B cell (primary cell): ENCODE measurements around the gene PNLIPRP2. TPM values are rescaled to one million over a fixed set of nuclear protein-coding genes. Genes with fewer than 3 reads are reported as not detected.

Experiments used
- ATAC-seq: fragments of 200-7000 bp; cut with Tn5 transposase; one replicate; pipeline ENCODE4 v1.10.0; 2021; ENCODE audit warnings: low read depth, mild to moderate bottlenecking, moderate number of reproducible peaks, moderate library complexity
- CTCF ChIA-PET: fragments of 350-600 bp; sonication (Branson Sonifier 250); formaldehyde crosslinking; loops from one replicate; lab custom pipeline; 2021; ENCODE audit warnings: antibody characterized with exemption, inconsistent platforms; lab: Charles Lee
- POLR2A ChIA-PET: fragments of 350-600 bp; sonication (Branson Sonifier 250); formaldehyde crosslinking; loops from one replicate; lab custom pipeline; 2021; ENCODE audit warnings: antibody characterized with exemption; lab: Charles Lee
- DNase-seq: peaks from one replicate; pipeline ENCODE4 v3.0.0; 2013
- H2AFZ ChIP-seq: 2 replicates; pipeline ENCODE4 v1.6.1; 2012; ENCODE audit warnings: mild to moderate bottlenecking, low read depth, low read length; ENCODE audit not compliant: insufficient read depth, poor library complexity, severe bottlenecking
- H3K27ac ChIP-seq, 2 donors: 1 replicate in 1 of 2; 2 replicates in 1 of 2; pipeline ENCODE4 v1.5.1; 2012 to 2013; ENCODE audit warnings: low read length in 2 of 2, mild to moderate bottlenecking in 2 of 2, moderate library complexity in 1 of 2
- H3K27me3 ChIP-seq, 4 experiments: fragments of 200-600 bp in 1 of 4; sonication (generic) in 1 of 4; replicated peaks in 1 of 4; 1 replicate in 2 of 4; 2 replicates in 2 of 4; pipeline versions ENCODE4 v1.6.1 to v1.7.0; 2013 to 2016; ENCODE audit warnings: low read length in 3 of 4, mild to moderate bottlenecking in 2 of 4, mixed read lengths in 1 of 4, moderate library complexity in 1 of 4; ENCODE audit not compliant: insufficient read depth in 4 of 4, control insufficient read depth in 3 of 4; ENCODE audit errors: control extremely low read depth in 1 of 4
- H3K36me3 ChIP-seq, 2 experiments: replicated peaks in 1 of 2; 1 replicate in 1 of 2; 2 replicates in 1 of 2; pipeline versions ENCODE4 v1.6.1 to v1.7.1; 2013; ENCODE audit warnings: low read length in 1 of 2; ENCODE audit not compliant: insufficient read depth in 2 of 2, control insufficient read depth in 1 of 2; ENCODE audit errors: control extremely low read depth in 1 of 2, extremely low read depth in 1 of 2
- H3K4me1 ChIP-seq, 2 donors: fragments of 200-600 bp in 1 of 2; sonication (generic) in 1 of 2; 1 replicate in 1 of 2; 2 replicates in 1 of 2; pipeline versions ENCODE4 v1.5.1 to v1.6.1; 2013 to 2017; ENCODE audit warnings: low read length in 2 of 2; ENCODE audit not compliant: control insufficient read depth in 2 of 2, insufficient read depth in 2 of 2
- H3K4me2 ChIP-seq: replicated peaks from 2 replicates; pipeline ENCODE3; 2012; ENCODE audit warnings: mild to moderate bottlenecking, low read depth, low read length; ENCODE audit not compliant: poor library complexity, severe bottlenecking
- H3K4me3 ChIP-seq, 5 experiments: fragments of 200-600 bp in 1 of 5; sonication (generic) in 1 of 5; 1 replicate in 3 of 5; 2 replicates in 2 of 5; pipeline versions ENCODE4 v1.5.1 to v1.7.0; 2011 to 2016; ENCODE audit warnings: low read length in 4 of 5, mild to moderate bottlenecking in 4 of 5, low read depth in 2 of 5, control low read depth in 1 of 5, moderate library complexity in 1 of 5; ENCODE audit not compliant: insufficient read depth in 1 of 5; ENCODE audit errors: control extremely low read depth in 1 of 5, extremely low read depth in 1 of 5
- H3K79me2 ChIP-seq: fragments of 200-600 bp; sonication (generic); one replicate; pipeline ENCODE4 v1.6.0; 2016; ENCODE audit warnings: low read length; ENCODE audit not compliant: control insufficient read depth, insufficient read depth
- H3K9ac ChIP-seq: fragments of 200-600 bp; sonication (generic); 2 replicates; pipeline ENCODE4 v1.6.1; 2017; ENCODE audit warnings: mild to moderate bottlenecking, low read length, moderate library complexity
- H3K9me3 ChIP-seq, 3 donors: one replicate each; pipeline versions ENCODE4 v1.6.1 to v1.7.1; 2013; ENCODE audit warnings: low read length in 2 of 3; ENCODE audit not compliant: control insufficient read depth in 2 of 3, insufficient read depth in 1 of 3; ENCODE audit errors: control extremely low read depth in 1 of 3
- H4K20me1 ChIP-seq: 2 replicates; pipeline ENCODE4 v1.6.0; 2012; ENCODE audit warnings: mild to moderate bottlenecking, low read length; ENCODE audit not compliant: insufficient read depth, control insufficient read depth, poor library complexity, severe bottlenecking
- H3K27ac Mint-ChIP-seq: one replicate; pipeline ENCODE4 v1.8.0; 2021; ENCODE audit warnings: mixed read lengths
- H3K27me3 Mint-ChIP-seq: one replicate; pipeline ENCODE4 v1.8.0; 2021; ENCODE audit warnings: mixed read lengths
- H3K4me1 Mint-ChIP-seq: one replicate; pipeline ENCODE4 v1.8.0; 2021; ENCODE audit warnings: mixed read lengths
- H3K4me3 Mint-ChIP-seq: one replicate; pipeline ENCODE4 v1.8.0; 2021; ENCODE audit warnings: mixed read lengths
- H3K9me3 Mint-ChIP-seq: one replicate; pipeline ENCODE4 v1.8.0; 2022; ENCODE audit warnings: mixed read lengths; ENCODE audit not compliant: insufficient read depth
- CTCF ChIP-seq: fragments of 200-600 bp; IDR thresholded peaks from one replicate; pipeline ENCODE4 v1.8.0; 2022; ENCODE audit warnings: antibody characterized with exemption, mild to moderate bottlenecking
- EZH2 ChIP-seq: IDR thresholded peaks from 2 replicates; pipeline ENCODE4 v1.6.1; 2012; ENCODE audit warnings: borderline replicate concordance, low read depth, mild to moderate bottlenecking, moderate library complexity, low read length; ENCODE audit not compliant: insufficient read depth, poor library complexity, severe bottlenecking
- WGBS: methylation state at CpG from one replicate; pipeline ENCODE4 v1.1.5; 2013; ENCODE audit warnings: missing lambda C conversion rate; ENCODE audit not compliant: insufficient coverage; 5-methylcytosine and 5-hydroxymethylcytosine counted together
- intact Hi-C: fragments of 100-400 bp; cut with micrococcal nuclease; formaldehyde crosslinking; loops from one replicate; pipeline ENCODE4 v1.10.0; 2022
- polyA plus RNA-seq: library from polyadenylated mRNA; depleted of rRNA; stranded (reverse); fragments of >200 nt; gene quantifications from 2 replicates; pipeline ENCODE4 v1.2.3, GENCODE V29; 2012
- total RNA-seq, 2 donors: library from RNA; stranded (reverse); fragments of 120-200 nt in 1 of 2; gene quantifications; 1 replicate in 1 of 2; 2 replicates in 1 of 2; pipeline versions ENCODE4 v1.2.3 to v1.2.4, GENCODE V29; 2013 to 2022

The PNLIPRP2 gene
- total and polyA plus RNA-seq, 2 donors (not counting 1 experiment from before 2014, with no cell fraction given): not detected

DNA sequence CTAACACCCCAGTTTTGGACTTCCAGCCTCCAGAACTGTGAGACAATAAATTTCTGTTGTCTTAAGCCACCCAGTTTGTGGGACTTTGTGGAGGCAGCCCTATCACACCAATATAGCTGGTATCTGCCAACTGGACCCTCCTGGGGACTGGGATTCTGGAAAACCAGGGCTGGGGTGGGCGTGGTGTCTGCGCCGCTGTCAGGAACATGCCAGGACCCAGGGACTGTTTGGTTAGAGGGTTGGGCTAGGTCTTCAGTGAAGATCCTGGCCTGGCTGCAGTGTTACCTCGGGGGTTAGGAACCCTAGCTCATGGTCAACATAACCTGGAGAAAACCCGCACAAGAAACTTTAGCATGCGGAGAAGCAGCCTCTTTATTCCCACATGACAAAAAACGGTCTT, 42.6 kb downstream of the PNLIPRP2 start:
- no peak overlapping the region for H3K27ac Mint-ChIP-seq
- H3K9me3 ChIP-seq: peaks cover 0 to 11% (median 0%) of the 10 kb centered on the region in 3 donors

GRCh38 chr10:116664631-116665030, 43.9 kb downstream of the PNLIPRP2 start:
- WGBS: 93% methylated on average over 4 of the region's 5 CpGs
- H3K27me3 Mint-ChIP-seq: peaks cover 18% of the 10 kb centered on the region

More for the DNA sequence above, 42.6 kb downstream of the PNLIPRP2 start:
- Mint-ChIP-seq H3K9me3 (no peaks in the 10 kb centered on the region), H3K4me1 (no peaks in the 10 kb centered on the region), H3K4me3 (no peak overlapping the region), H3K27me3 (peaks cover 7% of the 10 kb centered on the region)
- H3K79me2 ChIP-seq: no peaks in the 10 kb centered on the region
- no peak overlapping the region for H3K9ac ChIP-seq
- ChIA-PET CTCF (no interaction called here), POLR2A (no interaction called here)
- 87% methylated on average over 7 of the region's 7 CpGs for WGBS
- H3K27me3 ChIP-seq: peaks cover 0 to 9% (median 0%) of the 10 kb centered on the region in 4 experiments
- H3K27ac ChIP-seq: no peak overlapping the region
- DNase-seq (no peak), ATAC-seq (no peak)
- H3K4me1 ChIP-seq: no peaks in the 10 kb centered on the region
- no peaks in the 10 kb centered on the region for H3K36me3 ChIP-seq
- intact Hi-C loops: no loop called here
- H3K4me2 ChIP-seq: no peak overlapping the region
- H3K4me3 ChIP-seq: no peak overlapping the region
- TF ChIP-seq EZH2: no peak
- TF ChIP-seq CTCF: no peak
- H2AFZ ChIP-seq: no peak overlapping the region
- no peaks in the 10 kb centered on the region for H4K20me1 ChIP-seq

More at GRCh38 chr10:116664631-116665030, 43.9 kb downstream of the PNLIPRP2 start:
- DNase-seq (no peak), ATAC-seq (no peak)
- peaks cover 0 to 11% (median 0%) of the 10 kb centered on the region in 3 donors for H3K9me3 ChIP-seq
- no peak overlapping the region for H3K4me3 ChIP-seq
- CTCF ChIA-PET: no interaction called here
- H3K36me3 ChIP-seq: no peaks in the 10 kb centered on the region
- H3K27me3 ChIP-seq: peaks cover 0 to 12% (median 0%) of the 10 kb centered on the region in 4 experiments
- no peaks in the 10 kb centered on the region for H3K9me3 Mint-ChIP-seq
- no peaks in the 10 kb centered on the region for H4K20me1 ChIP-seq
- no peaks in the 10 kb centered on the region for H3K4me1 Mint-ChIP-seq
- intact Hi-C loops: no loop called here
- no peaks in the 10 kb centered on the region for H3K79me2 ChIP-seq
- no peak overlapping the region for H3K27ac Mint-ChIP-seq
- no peaks in the 10 kb centered on the region for H3K4me1 ChIP-seq
- H3K4me2 ChIP-seq: no peak overlapping the region
- TF ChIP-seq EZH2: no peak
- no peak for TF ChIP-seq CTCF
- H3K9ac ChIP-seq: no peak overlapping the region
- no peak overlapping the region for H2AFZ ChIP-seq
- H3K27ac ChIP-seq: no peak overlapping the region
- POLR2A ChIA-PET: no interaction called here
- H3K4me3 Mint-ChIP-seq: no peak overlapping the region
